ENCODE results near the gene GAK. TPM values are rescaled to one million over a fixed set of nuclear protein-coding genes. Genes with fewer than 3 reads are reported as not detected.

GAK gene
- total and polyA plus RNA-seq, 2 donors from 2014 or later = 92.0 to 124 TPM

DNA sequence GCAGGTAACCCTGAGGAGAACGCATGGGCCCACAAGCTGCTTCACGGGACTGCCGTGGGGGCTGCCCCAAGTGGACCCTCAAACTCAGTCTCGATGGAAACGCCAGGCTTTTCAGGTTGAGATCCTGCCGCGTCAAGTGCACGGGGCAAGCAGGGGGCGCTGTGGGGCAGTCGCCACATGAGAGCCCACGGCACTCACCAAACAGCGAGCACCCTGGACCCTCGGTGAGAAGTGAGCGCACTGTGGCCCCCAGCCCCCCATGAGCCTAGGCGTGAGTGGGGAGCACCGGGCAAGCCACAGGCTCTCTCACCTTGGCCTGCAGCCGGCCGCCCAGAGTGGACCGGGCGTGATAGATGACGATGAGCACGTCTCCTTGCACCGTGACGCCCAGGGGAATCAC, 55.3 kb downstream of the GAK start:
- Histone ChIP-seq H3K9ac (ENCODE audit: low read length in 3 of 3) (no peak overlapping the region), H3K27ac (ENCODE audit: low read depth in 2 of 2, low read length in 2 of 2) (no peak overlapping the region), H3K9me3 (ENCODE audit: control insufficient read depth in 2 of 3, insufficient read depth in 1 of 3, low read length in 3 of 3) (no peaks in the 10 kb centered on the region), H3K4me1 (ENCODE audit: control insufficient read depth in 2 of 3, insufficient read depth in 2 of 3, low read depth in 1 of 3, low read length in 3 of 3) (peaks cover 0 to 7% (median 0%) of the 10 kb centered on the region in 3 donors), H3K27me3 (ENCODE audit: control insufficient read depth, insufficient read depth, low read length) (no peaks in the 10 kb centered on the region), H3K36me3 (ENCODE audit: control insufficient read depth in 2 of 3, insufficient read depth in 3 of 3, low read length in 3 of 3) (peaks cover 3 to 20% (median 10%) of the 10 kb centered on the region in 3 donors), H3K4me3 (ENCODE audit: low read length in 3 of 3) (no peak overlapping the region)
- FAIRE-seq = no peak
- no peak for DNase-seq
- TF ChIP-seq, protein P1, sequence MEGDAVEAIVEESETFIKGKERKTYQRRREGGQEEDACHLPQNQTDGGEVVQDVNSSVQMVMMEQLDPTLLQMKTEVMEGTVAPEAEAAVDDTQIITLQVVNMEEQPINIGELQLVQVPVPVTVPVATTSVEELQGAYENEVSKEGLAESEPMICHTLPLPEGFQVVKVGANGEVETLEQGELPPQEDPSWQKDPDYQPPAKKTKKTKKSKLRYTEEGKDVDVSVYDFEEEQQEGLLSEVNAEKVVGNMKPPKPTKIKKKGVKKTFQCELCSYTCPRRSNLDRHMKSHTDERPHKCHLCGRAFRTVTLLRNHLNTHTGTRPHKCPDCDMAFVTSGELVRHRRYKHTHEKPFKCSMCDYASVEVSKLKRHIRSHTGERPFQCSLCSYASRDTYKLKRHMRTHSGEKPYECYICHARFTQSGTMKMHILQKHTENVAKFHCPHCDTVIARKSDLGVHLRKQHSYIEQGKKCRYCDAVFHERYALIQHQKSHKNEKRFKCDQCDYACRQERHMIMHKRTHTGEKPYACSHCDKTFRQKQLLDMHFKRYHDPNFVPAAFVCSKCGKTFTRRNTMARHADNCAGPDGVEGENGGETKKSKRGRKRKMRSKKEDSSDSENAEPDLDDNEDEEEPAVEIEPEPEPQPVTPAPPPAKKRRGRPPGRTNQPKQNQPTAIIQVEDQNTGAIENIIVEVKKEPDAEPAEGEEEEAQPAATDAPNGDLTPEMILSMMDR (IDR thresholded peaks at IDR 0.05; ENCODE audit: borderline replicate concordance, extremely low read depth, insufficient read depth) = no peak
- intact Hi-C loops (cut with DNase I) = no loop called here

DNA sequence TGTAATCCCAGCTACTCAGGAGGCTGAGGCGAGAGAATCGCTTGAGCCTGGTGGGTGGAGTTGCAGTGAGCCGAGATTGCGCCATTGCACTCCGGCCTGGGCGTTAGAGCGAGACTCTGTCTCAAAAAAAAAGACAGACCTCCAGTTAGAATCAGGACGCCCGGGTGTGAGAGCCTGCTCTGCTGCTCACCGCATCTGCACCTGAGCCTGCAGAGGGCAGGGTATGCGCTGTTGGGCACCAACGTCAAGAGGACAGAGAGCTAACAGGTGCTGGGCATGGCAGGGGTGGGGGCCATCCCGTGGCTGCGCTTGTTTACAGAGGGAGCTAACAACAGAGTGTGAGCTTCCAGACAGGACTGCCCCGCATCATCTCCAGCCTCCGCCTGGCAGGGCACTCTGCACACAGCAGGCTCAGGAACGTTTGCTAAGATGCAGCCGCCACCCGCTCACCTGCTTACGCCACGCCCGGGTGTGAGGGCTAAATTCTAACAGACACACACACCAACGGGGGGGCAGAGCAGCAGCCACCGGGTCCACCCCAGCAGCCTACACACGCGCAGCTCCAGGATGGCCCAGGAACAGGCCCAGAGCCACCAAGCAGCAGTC, 56.2 kb downstream of the GAK start:
- peaks cover 3 to 11% (median 8%) of the 10 kb centered on the region in 3 donors for H3K36me3 ChIP-seq (ENCODE audit: control insufficient read depth in 2 of 3, insufficient read depth in 3 of 3, low read length in 3 of 3)
- H3K4me1 ChIP-seq (ENCODE audit: control insufficient read depth in 2 of 3, insufficient read depth in 2 of 3, low read depth in 1 of 3, low read length in 3 of 3) = peaks cover 0 to 7% (median 0%) of the 10 kb centered on the region in 3 donors
- H3K27me3 ChIP-seq (ENCODE audit: control insufficient read depth, insufficient read depth, low read length) = no peaks in the 10 kb centered on the region
- FAIRE-seq (no peak), DNase-seq (no peak)
- TF ChIP-seq, protein P1 (IDR thresholded peaks at IDR 0.05; ENCODE audit: borderline replicate concordance, extremely low read depth, insufficient read depth) = no peak
- intact Hi-C loops (cut with DNase I) = no loop called here
- no peak overlapping the region for H3K9ac ChIP-seq (ENCODE audit: low read length in 3 of 3)
- H3K9me3 ChIP-seq (ENCODE audit: control insufficient read depth in 2 of 3, insufficient read depth in 1 of 3, low read length in 3 of 3) = no peaks in the 10 kb centered on the region
- no peak overlapping the region for H3K4me3 ChIP-seq (ENCODE audit: low read length in 3 of 3)
- no peak overlapping the region for H3K27ac ChIP-seq (ENCODE audit: low read depth in 2 of 2, low read length in 2 of 2)

DNA sequence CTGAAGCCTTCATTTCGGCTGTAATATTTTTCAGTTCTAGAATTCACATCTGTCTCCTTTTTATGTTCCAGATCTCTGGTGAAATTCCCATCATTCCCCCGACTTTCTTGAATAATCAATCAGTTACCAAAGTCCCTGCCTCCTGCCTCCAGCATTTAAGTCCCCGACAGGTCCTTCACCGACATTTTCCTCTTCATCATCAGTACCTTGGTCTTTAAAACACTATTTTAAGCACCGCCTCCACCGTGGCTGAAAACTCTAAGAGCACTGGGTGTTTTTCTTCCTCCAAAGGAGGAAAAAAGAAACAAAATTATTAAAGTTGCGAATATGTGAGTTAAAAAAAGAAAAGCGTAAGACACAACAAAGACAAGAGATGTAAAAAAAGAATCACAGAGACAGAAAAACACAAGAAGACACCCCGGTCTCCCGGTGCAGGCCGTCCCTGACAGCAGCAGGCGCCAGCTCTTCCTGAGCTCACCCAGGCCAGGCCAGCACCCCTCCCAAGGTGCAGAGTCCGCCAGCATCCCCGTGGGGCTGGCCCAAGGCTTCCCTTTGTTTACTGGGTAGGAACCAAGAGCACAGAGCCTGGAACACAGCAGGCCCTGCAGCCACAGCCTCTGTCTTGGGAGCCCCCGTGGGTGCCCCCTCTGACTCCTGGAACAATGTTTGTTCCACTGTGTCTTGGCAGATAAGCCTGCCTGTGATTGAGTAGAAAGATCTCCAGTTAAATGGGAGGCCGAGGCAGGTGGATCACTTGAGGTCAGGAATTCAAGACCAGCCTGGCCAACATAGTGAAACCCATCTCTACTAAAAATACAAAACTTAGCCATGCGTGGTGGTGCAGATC, 56.9 kb downstream of the GAK start:
- DNase-seq (peak in 1 of 5 donors; percentile 45), FAIRE-seq (no peak)
- TF ChIP-seq, protein P1 (IDR thresholded peaks at IDR 0.05; ENCODE audit: borderline replicate concordance, extremely low read depth, insufficient read depth) = no peak
- no peak overlapping the region for H3K4me3 ChIP-seq (ENCODE audit: low read length in 3 of 3)
- no peaks in the 10 kb centered on the region for H3K9me3 ChIP-seq (ENCODE audit: control insufficient read depth in 2 of 3, insufficient read depth in 1 of 3, low read length in 3 of 3)
- H3K36me3 ChIP-seq (ENCODE audit: control insufficient read depth in 2 of 3, insufficient read depth in 3 of 3, low read length in 3 of 3) = peaks cover 3 to 17% (median 11%) of the 10 kb centered on the region in 3 donors
- no peak overlapping the region for H3K27ac ChIP-seq (ENCODE audit: low read depth in 2 of 2, low read length in 2 of 2)
- no peak overlapping the region for H3K9ac ChIP-seq (ENCODE audit: low read length in 3 of 3)
- H3K4me1 ChIP-seq (ENCODE audit: control insufficient read depth in 2 of 3, insufficient read depth in 2 of 3, low read depth in 1 of 3, low read length in 3 of 3) = peaks cover 0 to 7% (median 0%) of the 10 kb centered on the region in 3 donors
- H3K27me3 ChIP-seq (ENCODE audit: control insufficient read depth, insufficient read depth, low read length) = no peaks in the 10 kb centered on the region
- intact Hi-C loops (cut with DNase I) = no loop called here
